Central memory CD8-positive, alpha-beta T cell (primary cell): Measurements from ENCODE around the gene SPOCK2.

Source experiments
- ATAC-seq: fragments of 150-1000 bp; cut with Tn5 transposase; replicated peaks from 2 replicates; pipeline ENCODE4 v1.10.0; 2022; ENCODE audit warnings: mild to moderate bottlenecking, moderate FRiP score, moderate number of reproducible peaks; ENCODE audit not compliant: poor library complexity, severe bottlenecking; ENCODE audit errors: extremely low read depth
- DNase-seq, 2 donors: peaks; one replicate each; pipeline ENCODE4 v3.0.0; 2021; ENCODE audit warnings: low spot score in 2 of 2
- H3K27ac Mint-ChIP-seq: one replicate; pipeline ENCODE4 v1.8.0; 2022; ENCODE audit warnings: low read depth, mild to moderate bottlenecking, moderate library complexity, mixed read lengths
- H3K27me3 Mint-ChIP-seq: one replicate; pipeline ENCODE4 v1.8.0; 2022; ENCODE audit warnings: mixed read lengths
- H3K36me3 Mint-ChIP-seq: one replicate; pipeline ENCODE4 v1.8.0; 2022; ENCODE audit warnings: mild to moderate bottlenecking, moderate library complexity, mixed read lengths; ENCODE audit not compliant: insufficient read depth
- H3K4me1 Mint-ChIP-seq: one replicate; pipeline ENCODE4 v1.8.0; 2022; ENCODE audit warnings: mixed read lengths
- H3K4me3 Mint-ChIP-seq: one replicate; pipeline ENCODE4 v1.8.0; 2022; ENCODE audit warnings: mild to moderate bottlenecking, moderate library complexity, mixed read lengths
- H3K9me3 Mint-ChIP-seq: one replicate; pipeline ENCODE4 v1.8.0; 2022; ENCODE audit warnings: mixed read lengths

The SPOCK2 gene

DNA sequence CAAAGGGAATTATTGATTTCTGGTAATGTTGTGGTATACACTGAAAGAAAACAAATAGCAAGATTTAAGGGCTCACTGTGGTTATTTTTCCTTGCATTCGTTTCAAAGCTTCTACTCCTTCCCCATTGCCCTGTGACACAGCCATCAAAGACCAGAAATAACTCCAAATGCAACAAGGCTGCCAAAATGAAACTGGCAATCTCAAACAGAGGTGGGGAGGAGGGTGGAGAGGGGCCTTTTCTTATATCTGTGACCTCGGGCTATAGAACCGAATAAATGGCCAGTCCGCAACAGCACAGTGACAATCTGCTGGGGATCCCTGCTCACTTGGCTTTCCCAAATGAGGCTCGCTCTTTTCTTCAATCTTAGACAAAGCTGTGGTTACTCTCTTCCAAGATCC is 17.4 kb upstream of the SPOCK2 start:
- peaks cover 8% of the 10 kb centered on the region for H3K36me3 Mint-ChIP-seq
- ATAC-seq: no peak
- peak overlapping the region; percentile 80 for H3K27ac Mint-ChIP-seq
- H3K4me3 Mint-ChIP-seq: no peak overlapping the region
- H3K4me1 Mint-ChIP-seq: peaks cover 52% of the 10 kb centered on the region
- no peaks in the 10 kb centered on the region for H3K9me3 Mint-ChIP-seq
- no peaks in the 10 kb centered on the region for H3K27me3 Mint-ChIP-seq
- DNase-seq: no peak

DNA sequence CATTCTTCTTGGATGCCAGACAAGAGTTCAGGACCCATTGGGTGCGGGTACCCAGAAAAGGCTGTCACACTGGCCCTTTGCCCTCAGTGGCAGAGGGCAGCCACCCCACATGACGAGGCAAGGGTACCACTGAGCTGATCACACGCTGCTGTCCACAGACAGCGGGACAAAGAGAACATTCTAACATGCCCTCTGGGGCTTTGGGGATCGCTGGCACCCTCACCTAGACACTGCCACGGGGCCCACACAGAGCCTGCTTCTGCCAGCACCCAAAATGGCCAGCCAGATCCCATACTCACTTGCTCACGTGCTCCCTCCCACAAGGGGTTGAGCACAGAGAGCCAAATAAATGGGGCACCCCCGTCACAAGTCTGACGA is 16.7 kb upstream of the SPOCK2 start:
- Mint-ChIP-seq H3K9me3 (no peaks in the 10 kb centered on the region), H3K27ac (no peak overlapping the region), H3K4me1 (peaks cover 50% of the 10 kb centered on the region), H3K27me3 (no peaks in the 10 kb centered on the region), H3K36me3 (peaks cover 8% of the 10 kb centered on the region), H3K4me3 (no peak overlapping the region)
- DNase-seq (no peak), ATAC-seq (no peak)

DNA sequence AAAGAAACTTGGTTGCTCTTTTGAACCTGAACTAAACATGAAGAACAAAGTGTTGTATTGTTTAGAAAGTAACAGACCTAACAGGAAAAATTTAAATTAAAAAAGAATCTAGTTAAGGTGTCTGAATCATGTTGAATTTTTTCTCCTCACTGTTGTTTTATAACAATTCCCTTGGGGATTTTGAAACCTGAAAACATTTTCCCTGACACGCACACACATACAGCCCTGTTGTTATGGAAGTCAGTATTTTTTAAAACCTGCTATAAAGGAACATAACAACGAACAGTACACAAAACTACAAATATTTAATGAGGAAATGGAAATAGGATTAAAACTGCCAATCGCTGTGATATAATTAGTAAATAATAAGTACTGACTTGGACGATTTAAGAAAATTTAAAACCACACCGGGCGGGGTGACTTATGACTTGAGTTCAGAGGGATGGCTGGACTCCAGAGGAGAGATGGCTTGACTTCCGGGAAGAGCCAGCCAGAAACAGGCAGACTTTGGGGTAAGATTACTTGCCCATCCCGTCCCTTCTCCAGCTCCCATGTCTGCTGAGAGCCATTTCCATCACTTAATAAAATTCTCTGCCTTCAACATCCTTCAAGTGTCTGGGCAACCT is 16.2 kb upstream of the SPOCK2 start:
- H3K27ac Mint-ChIP-seq: no peak overlapping the region
- H3K4me3 Mint-ChIP-seq: no peak overlapping the region
- H3K9me3 Mint-ChIP-seq: no peaks in the 10 kb centered on the region
- ATAC-seq (no peak), DNase-seq (no peak)
- peaks cover 46% of the 10 kb centered on the region for H3K4me1 Mint-ChIP-seq
- H3K36me3 Mint-ChIP-seq: peaks cover 8% of the 10 kb centered on the region
- H3K27me3 Mint-ChIP-seq: no peaks in the 10 kb centered on the region

DNA sequence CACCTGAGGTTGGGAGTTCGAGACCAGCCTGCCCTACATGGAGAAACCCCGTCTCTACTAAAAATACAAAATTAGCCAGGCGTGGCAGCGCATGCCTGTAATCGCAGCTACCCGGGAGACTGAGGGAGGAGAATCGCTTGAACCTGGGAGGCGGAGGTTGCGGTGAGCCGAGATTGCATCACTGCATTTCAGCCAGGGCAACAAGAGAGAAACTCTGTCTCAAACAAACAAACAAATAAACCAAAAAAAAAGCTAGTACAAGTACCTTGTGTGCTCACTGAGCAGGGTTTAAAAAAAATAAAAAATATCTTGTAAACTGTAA is 11.2 kb upstream of the SPOCK2 start:
- Mint-ChIP-seq H3K27ac (no peak overlapping the region), H3K4me1 (peaks cover 14% of the 10 kb centered on the region), H3K4me3 (no peak overlapping the region), H3K36me3 (peaks cover 11% of the 10 kb centered on the region), H3K27me3 (no peaks in the 10 kb centered on the region), H3K9me3 (no peaks in the 10 kb centered on the region)
- DNase-seq (no peak), ATAC-seq (no peak)

DNA sequence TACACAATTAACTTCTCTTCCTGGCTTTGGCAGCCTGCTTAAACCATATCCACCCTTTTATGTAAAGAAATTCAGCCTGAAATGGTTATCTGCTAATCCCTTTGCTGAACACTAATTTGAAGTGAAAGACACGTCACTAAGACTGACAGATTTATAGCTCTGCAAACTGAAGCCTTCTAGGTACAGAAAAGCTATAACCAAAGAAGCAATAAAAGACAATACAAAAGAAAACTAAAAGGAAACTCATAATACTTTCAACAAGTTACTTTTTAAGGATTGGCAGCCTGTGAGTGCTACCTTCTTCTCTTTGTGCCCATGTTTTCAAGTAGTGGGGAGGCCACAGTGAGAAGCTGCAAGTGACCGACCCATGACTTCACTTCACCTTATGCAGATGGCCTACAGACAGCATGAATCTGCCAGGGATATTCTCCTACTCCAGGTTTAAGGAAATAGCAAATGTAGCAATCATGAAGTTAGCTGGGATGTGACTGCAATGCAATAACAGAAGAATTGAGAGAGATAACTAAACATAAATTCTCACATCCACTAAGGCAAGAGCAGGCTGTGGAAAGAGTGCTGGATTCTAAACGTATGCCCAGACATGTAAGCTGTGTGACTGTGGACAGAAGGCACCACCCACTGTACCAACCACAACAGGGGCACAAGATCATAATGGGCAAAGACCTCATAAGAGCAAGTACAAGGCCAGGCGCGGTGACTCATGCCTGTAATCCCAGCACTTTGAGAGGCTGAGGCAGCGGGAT is 10.7 kb upstream of the SPOCK2 start:
- H3K36me3 Mint-ChIP-seq: peaks cover 11% of the 10 kb centered on the region
- ATAC-seq: no peak

DNA sequence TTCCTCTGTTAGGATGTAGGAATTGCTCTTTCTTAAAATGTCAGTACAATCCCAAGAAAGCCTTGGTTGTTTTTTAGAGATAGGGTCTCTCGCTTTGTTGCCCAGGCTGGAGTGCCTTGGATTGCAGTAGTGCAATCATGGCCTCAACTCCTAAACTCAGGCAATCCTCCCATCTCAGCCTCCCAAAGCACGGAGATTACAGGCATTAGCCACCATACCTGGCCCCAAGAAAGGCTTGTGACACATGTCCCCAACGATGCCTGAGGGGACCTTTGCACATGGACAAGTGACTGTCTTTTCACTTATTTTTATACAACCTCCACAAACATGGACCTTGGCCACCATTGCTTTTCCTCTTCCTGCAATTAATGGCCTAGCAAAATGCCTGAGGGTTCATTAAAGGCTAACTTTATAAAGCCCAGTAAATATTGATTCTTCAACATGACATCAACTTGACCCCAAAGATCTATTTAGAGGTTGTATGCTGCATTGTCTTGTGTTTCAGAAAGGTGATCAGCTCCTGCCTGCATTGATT is 10.0 kb upstream of the SPOCK2 start:
- peaks cover 11% of the 10 kb centered on the region for H3K36me3 Mint-ChIP-seq
- H3K9me3 Mint-ChIP-seq: no peaks in the 10 kb centered on the region
- H3K27me3 Mint-ChIP-seq: no peaks in the 10 kb centered on the region
- H3K4me3 Mint-ChIP-seq: no peak overlapping the region
- no peak overlapping the region for H3K27ac Mint-ChIP-seq
- ATAC-seq (no peak), DNase-seq (no peak)
- peaks cover 6% of the 10 kb centered on the region for H3K4me1 Mint-ChIP-seq

More for the DNA sequence above, 10.7 kb upstream of the SPOCK2 start:
- Mint-ChIP-seq H3K27ac (no peak overlapping the region), H3K27me3 (no peaks in the 10 kb centered on the region), H3K4me1 (peaks cover 13% of the 10 kb centered on the region), H3K4me3 (no peak overlapping the region), H3K9me3 (no peaks in the 10 kb centered on the region)
- DNase-seq: no peak

DNA sequence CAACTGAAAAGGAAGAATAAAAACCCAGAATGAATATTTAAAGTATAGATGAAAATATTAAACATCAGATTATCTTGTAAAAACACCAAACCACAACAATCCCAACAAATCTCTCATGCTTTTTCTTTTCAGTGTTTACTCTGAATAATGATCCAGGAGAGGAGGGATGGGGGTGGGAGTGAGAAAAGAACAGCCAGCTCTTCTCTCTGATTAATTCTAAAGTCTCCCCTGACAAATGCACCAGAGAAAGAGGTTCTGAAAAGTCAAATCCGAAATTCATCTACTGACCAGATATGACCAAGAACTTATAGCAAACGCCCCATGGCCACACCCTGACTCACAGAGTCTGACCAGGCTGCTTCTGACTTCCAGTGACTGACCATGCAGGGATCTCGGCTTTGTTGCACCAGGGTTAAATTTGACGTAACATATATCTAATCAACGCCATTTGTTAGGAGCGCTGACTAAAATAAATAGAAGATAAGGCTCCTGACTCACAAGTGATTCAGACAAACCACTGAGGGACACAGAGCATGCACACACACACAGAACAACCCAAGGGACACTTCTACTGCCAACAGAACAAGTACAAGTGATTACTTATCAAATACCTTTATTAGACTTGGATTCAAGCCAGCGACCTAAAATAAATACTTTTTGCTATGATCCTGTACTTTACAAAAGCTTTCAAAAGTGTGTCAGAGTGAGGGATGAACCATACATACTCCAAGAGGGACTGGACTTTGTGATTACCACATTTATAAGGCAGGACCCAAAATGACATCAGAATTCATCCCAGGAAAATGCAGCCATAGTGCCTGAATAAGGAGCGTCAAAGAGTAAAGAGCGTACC is 9.3 kb upstream of the SPOCK2 start:
- ATAC-seq (no peak), DNase-seq (no peak)
- Mint-ChIP-seq H3K36me3 (peaks cover 8% of the 10 kb centered on the region), H3K27me3 (no peaks in the 10 kb centered on the region), H3K4me3 (no peak overlapping the region), H3K4me1 (peaks cover 6% of the 10 kb centered on the region), H3K27ac (no peak overlapping the region), H3K9me3 (no peaks in the 10 kb centered on the region)

DNA sequence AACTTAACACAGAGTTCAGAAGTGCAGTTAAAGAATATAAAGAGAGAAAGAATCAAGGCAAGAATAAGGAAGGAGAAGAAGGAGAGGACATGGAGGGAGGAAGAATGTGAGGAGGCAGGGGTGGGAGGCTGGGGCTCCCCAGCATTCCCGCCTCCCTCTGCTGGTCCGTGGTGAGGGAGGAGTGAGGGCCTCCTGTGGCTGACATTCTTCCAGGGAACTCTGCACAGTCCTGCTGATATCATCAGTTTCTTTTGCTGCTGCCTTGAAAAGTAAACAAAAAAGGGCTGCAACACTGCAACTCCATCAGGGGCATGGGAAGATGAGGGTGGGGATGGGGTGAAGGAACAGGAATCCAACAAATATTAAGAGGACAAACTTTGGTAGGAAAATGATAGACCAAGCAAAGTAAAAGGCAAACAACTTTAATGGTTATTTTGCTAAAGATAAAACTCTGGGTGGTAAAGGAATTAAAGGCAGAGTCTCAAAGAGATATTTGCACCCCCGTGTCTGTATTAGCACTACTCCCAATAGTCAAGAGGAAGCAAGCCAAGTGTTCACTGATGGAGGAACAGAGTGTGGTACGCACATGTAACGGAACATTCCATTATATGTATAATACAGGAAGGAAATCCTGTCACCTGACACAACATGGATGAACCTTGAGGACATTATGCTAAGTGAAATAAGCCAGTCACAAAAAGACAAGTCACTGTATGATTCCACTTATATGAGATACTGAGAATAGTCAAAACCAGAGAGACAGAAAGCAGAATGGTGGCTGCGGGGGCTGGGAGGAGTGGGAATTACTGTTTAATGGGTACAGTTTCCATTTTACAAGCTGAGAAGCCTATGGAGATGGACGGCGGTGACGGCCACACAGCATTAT is 8.0 kb upstream of the SPOCK2 start:
- Mint-ChIP-seq H3K9me3 (no peaks in the 10 kb centered on the region), H3K4me3 (no peak overlapping the region), H3K27ac (no peak overlapping the region), H3K4me1 (peaks cover 6% of the 10 kb centered on the region), H3K27me3 (no peaks in the 10 kb centered on the region), H3K36me3 (peaks cover 6% of the 10 kb centered on the region)
- DNase-seq (no peak), ATAC-seq (no peak)

DNA sequence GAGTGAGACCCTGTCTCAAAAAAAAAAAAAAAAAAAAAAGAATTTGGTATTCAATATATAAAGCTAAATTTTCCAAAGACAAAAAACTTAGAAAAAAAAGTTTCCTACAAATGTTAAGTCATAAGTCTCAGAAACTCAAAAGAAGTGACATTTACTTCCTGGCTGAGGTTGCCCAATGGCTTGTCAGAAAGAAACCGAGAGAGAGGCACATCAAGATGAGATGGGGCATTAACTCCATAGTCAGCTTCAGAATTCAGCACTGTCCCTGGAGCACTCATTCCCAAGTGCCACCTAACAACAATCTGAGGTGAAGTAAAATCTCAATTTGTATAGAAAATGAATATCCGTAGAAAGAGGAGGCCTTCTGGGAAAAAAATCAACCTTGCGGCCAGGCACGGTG is 6.8 kb upstream of the SPOCK2 start:
- DNase-seq: no peak
- Mint-ChIP-seq H3K36me3 (peaks cover 6% of the 10 kb centered on the region), H3K4me1 (peaks cover 6% of the 10 kb centered on the region), H3K27ac (no peak overlapping the region), H3K4me3 (no peak overlapping the region), H3K9me3 (no peaks in the 10 kb centered on the region), H3K27me3 (no peaks in the 10 kb centered on the region)
- no peak for ATAC-seq

DNA sequence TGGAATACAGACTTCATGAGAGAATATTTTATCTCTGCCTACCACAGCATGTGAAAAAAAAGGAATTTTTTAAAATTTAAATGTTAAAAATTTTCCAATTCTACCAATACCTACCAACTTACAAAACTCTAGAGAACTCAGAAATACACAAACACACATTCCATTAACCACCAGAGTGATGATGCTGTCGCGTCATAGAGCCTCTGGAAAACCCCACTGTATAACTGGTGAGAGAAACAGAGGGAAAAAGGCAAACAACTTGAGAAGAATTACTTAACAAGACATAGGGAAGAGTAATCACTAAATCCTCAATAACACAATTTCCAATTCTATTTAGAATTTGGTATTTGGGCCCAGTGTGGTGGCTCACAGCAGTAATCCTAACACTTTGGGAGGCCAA is 6.2 kb upstream of the SPOCK2 start:
- no peaks in the 10 kb centered on the region for H3K9me3 Mint-ChIP-seq
- ATAC-seq: no peak
- H3K27me3 Mint-ChIP-seq: no peaks in the 10 kb centered on the region
- no peak overlapping the region for H3K4me3 Mint-ChIP-seq
- DNase-seq: no peak
- H3K4me1 Mint-ChIP-seq: peaks cover 13% of the 10 kb centered on the region
- peaks cover 7% of the 10 kb centered on the region for H3K36me3 Mint-ChIP-seq
- H3K27ac Mint-ChIP-seq: no peak overlapping the region

DNA sequence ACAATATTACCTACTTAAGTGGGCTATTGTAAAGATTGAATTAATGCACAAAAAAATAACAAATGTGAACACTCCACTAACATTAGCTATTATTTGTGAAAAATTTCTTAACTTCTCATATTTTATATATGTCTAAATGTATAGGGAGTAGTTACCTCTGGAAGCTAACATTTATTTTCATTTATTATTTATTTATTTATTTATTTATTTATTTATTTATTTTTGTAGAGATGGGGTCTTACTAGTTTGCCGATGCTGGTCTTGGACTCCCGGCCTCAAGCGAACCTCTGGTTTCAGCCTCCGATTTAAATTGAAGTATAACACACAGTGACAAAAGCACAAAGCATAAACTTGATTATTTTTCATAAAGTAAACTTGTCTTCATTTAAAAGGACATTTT is 5.1 kb upstream of the SPOCK2 start:
- no peak for DNase-seq
- Mint-ChIP-seq H3K27me3 (no peaks in the 10 kb centered on the region), H3K9me3 (no peaks in the 10 kb centered on the region), H3K27ac (no peak overlapping the region), H3K4me1 (peaks cover 13% of the 10 kb centered on the region), H3K4me3 (no peak overlapping the region), H3K36me3 (peaks cover 10% of the 10 kb centered on the region)
- ATAC-seq: no peak

DNA sequence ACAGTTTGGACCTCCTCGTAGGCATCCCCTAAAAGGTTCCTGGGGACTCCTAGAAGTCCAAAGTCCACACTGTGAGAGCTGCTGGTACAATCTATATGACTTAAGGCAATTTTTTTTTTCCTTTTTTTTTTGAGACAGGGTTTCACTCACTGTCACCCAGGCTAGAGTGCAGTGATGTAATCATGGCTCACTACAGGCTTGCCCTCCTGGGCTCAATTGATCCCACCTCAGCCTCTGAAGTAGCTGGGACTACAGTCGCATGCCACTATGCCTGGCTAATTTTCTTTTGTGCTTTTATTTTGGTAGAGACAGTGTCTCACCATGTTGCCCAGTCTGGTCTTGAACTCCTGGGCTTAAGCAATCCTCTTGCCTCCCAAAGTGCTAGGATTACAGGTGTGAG is 4.6 kb upstream of the SPOCK2 start:
- DNase-seq: no peak
- H3K4me1 Mint-ChIP-seq: peaks cover 17% of the 10 kb centered on the region
- H3K36me3 Mint-ChIP-seq: peaks cover 14% of the 10 kb centered on the region
- H3K27ac Mint-ChIP-seq: no peak overlapping the region
- no peaks in the 10 kb centered on the region for H3K9me3 Mint-ChIP-seq
- no peaks in the 10 kb centered on the region for H3K27me3 Mint-ChIP-seq
- H3K4me3 Mint-ChIP-seq: no peak overlapping the region
- ATAC-seq: no peak
